ENCODE measurements around the gene LCORL. TPM values are rescaled to one million over a fixed set of nuclear protein-coding genes. Genes with fewer than 3 reads are reported as not detected.

LCORL gene
- total RNA-seq, 1 donor from 2014 or later = 21.3 TPM

DNA sequence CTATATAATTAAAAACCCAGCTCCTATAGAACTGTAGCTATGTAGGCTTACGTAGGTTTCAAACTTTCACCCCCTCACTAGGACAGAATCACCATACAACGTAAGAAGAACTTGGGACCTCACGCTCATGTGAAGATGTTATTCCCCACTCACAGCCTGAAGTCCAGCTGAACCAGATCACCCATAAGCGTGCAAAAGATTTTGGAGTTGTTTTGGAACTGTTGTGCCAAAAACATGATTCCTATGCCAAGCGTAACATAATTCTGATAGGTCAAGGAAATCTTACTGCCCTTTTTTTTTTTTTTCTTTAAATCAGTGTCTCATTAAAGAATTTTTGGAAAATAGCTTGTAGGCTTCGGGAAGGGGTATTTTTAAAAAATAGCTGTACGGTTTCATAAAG lies 57.0 kb downstream of the LCORL start:
- no peak overlapping the region for H3K4me3 Mint-ChIP-seq
- H3K4me1 Mint-ChIP-seq = no peaks in the 10 kb centered on the region
- DNase-seq (ENCODE audit: low spot score in 2 of 2, unreplicated experiment in 2 of 2) = no peak
- peaks cover 7% of the 10 kb centered on the region for H3K36me3 Mint-ChIP-seq
- H3K27me3 Mint-ChIP-seq (ENCODE audit: low read depth) = no peaks in the 10 kb centered on the region
- no peaks in the 10 kb centered on the region for H3K9me3 Mint-ChIP-seq
- TF ChIP-seq, protein P1, sequence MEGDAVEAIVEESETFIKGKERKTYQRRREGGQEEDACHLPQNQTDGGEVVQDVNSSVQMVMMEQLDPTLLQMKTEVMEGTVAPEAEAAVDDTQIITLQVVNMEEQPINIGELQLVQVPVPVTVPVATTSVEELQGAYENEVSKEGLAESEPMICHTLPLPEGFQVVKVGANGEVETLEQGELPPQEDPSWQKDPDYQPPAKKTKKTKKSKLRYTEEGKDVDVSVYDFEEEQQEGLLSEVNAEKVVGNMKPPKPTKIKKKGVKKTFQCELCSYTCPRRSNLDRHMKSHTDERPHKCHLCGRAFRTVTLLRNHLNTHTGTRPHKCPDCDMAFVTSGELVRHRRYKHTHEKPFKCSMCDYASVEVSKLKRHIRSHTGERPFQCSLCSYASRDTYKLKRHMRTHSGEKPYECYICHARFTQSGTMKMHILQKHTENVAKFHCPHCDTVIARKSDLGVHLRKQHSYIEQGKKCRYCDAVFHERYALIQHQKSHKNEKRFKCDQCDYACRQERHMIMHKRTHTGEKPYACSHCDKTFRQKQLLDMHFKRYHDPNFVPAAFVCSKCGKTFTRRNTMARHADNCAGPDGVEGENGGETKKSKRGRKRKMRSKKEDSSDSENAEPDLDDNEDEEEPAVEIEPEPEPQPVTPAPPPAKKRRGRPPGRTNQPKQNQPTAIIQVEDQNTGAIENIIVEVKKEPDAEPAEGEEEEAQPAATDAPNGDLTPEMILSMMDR (IDR thresholded peaks at IDR 0.05; ENCODE audit: unreplicated experiment) = no peak
- H3K27ac Mint-ChIP-seq = no peak overlapping the region

DNA sequence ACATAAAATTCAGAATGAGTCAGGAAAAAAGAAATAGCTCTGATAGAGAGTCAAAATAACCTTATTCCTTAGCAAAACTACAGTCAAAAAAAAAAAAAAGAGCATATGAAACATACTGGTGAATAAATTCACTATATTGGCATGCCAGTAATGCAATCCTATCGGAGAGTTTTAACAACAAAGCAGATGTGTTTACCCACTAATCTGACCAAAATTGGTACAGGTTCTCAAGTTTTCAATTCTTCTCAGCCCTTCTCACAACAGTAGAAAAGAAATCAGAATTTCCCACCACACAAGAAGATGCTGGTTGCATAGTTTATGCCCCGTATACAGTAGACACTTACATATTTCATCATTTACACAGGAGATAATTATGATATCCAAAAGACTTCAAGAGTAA lies 59.4 kb downstream of the LCORL start:
- DNase-seq (ENCODE audit: low spot score in 2 of 2, unreplicated experiment in 2 of 2) = no peak
- H3K4me3 Mint-ChIP-seq = no peak overlapping the region
- TF ChIP-seq, protein P1 (IDR thresholded peaks at IDR 0.05; ENCODE audit: unreplicated experiment) = no peak
- H3K9me3 Mint-ChIP-seq = peaks cover under 1% of the 10 kb centered on the region
- H3K27ac Mint-ChIP-seq = no peak overlapping the region
- H3K4me1 Mint-ChIP-seq = no peaks in the 10 kb centered on the region
- H3K36me3 Mint-ChIP-seq = peaks cover 13% of the 10 kb centered on the region
- H3K27me3 Mint-ChIP-seq (ENCODE audit: low read depth) = no peaks in the 10 kb centered on the region

GRCh38 chr4:17961249-17961648 lies 60.3 kb downstream of the LCORL start:
- no peaks in the 10 kb centered on the region for H3K27me3 Mint-ChIP-seq (ENCODE audit: low read depth)
- no peak overlapping the region for H3K4me3 Mint-ChIP-seq
- peaks cover 21% of the 10 kb centered on the region for H3K36me3 Mint-ChIP-seq
- no peaks in the 10 kb centered on the region for H3K4me1 Mint-ChIP-seq
- H3K9me3 Mint-ChIP-seq = peaks cover 8% of the 10 kb centered on the region
- DNase-seq (ENCODE audit: low spot score in 2 of 2, unreplicated experiment in 2 of 2) = no peak
- H3K27ac Mint-ChIP-seq = no peak overlapping the region
- TF ChIP-seq, protein P1 (IDR thresholded peaks at IDR 0.05; ENCODE audit: unreplicated experiment) = no peak

- TF ChIP-seq, protein P1 (IDR thresholded peaks at IDR 0.05; ENCODE audit: unreplicated experiment) = no peak
- Mint-ChIP-seq H3K9me3 (peaks cover 35% of the 10 kb centered on the region), H3K36me3 (peaks cover 50% of the 10 kb centered on the region)
These were observed 63.4 kb downstream of the LCORL start for GRCh38 chr4:17958181-17958580.

DNA sequence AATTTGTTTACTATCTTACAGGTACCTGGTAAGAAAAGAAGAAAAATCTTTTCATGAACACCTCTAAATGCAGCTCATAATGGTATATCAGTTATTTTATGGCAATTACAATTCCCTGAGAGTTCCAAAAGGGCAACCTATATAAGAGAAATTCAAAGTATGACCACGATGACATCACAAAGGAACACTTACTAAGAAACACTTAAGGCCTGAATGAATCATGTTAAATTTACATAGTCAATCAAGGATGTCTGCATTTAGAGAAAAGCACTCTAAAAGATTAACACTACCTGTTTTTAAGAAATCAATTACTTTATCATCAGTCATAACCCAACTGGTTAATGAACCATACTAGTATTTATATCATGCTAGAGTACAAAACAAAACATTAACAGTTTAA lies 63.9 kb downstream of the LCORL start:
- Mint-ChIP-seq H3K36me3 (peaks cover 55% of the 10 kb centered on the region), H3K27me3 (ENCODE audit: low read depth) (no peaks in the 10 kb centered on the region), H3K4me1 (no peaks in the 10 kb centered on the region), H3K9me3 (peaks cover 38% of the 10 kb centered on the region), H3K4me3 (no peak overlapping the region), H3K27ac (no peak overlapping the region)
- TF ChIP-seq, protein P1 (IDR thresholded peaks at IDR 0.05; ENCODE audit: unreplicated experiment) = no peak
- no peak for DNase-seq (ENCODE audit: low spot score in 2 of 2, unreplicated experiment in 2 of 2)

More at GRCh38 chr4:17958181-17958580, 63.4 kb downstream of the LCORL start:
- no peak for DNase-seq (ENCODE audit: low spot score in 2 of 2, unreplicated experiment in 2 of 2)
- Mint-ChIP-seq H3K27ac (no peak overlapping the region), H3K4me3 (no peak overlapping the region), H3K4me1 (no peaks in the 10 kb centered on the region), H3K27me3 (ENCODE audit: low read depth) (no peaks in the 10 kb centered on the region)

DNA sequence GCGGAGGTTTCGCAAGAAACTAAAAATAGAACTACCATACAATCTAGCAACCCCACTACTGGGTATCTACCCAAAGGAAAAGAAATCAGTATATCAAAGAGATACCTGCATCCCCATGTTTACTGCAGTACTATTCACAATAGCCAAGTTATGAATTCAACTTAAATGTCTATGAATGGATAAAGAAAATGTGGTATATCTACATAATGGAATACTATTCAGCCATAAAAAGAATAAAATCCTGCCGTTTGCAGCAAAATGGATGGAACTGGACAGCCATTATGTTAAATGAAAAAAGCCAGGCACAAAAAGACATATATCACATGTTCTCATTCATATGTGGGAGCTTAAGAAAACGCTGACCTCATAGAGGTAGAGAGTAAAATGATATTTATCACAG lies 65.3 kb downstream of the LCORL start:
- H3K27me3 Mint-ChIP-seq (ENCODE audit: low read depth) = no peaks in the 10 kb centered on the region
- peaks cover 39% of the 10 kb centered on the region for H3K9me3 Mint-ChIP-seq
- no peak overlapping the region for H3K27ac Mint-ChIP-seq
- peaks cover 55% of the 10 kb centered on the region for H3K36me3 Mint-ChIP-seq
- no peaks in the 10 kb centered on the region for H3K4me1 Mint-ChIP-seq
- no peak overlapping the region for H3K4me3 Mint-ChIP-seq
- DNase-seq (ENCODE audit: low spot score in 2 of 2, unreplicated experiment in 2 of 2) = no peak
- TF ChIP-seq, protein P1 (IDR thresholded peaks at IDR 0.05; ENCODE audit: unreplicated experiment) = no peak
